A549 (cell line): ENCODE measurements around the gene GMDS.

ENCODE experiments used
- CTCF ChIP-seq: fragments of >200 bp; sonication (Bioruptor Twin); formaldehyde crosslinking; IDR thresholded peaks from 3 replicates; pipeline ENCODE4 v1.5.1; 2016
- ESRRA ChIP-seq: fragments of 150-350 bp; IDR thresholded peaks from 2 replicates; pipeline ENCODE4 v1.6.1; 2014; ENCODE audit warnings: mild to moderate bottlenecking, low read length, borderline replicate concordance
- HDAC2 ChIP-seq: fragments of 200-600 bp; sonication (generic); IDR thresholded peaks from 2 replicates; pipeline ENCODE4 v1.6.1; 2016
- PBX3 ChIP-seq: IDR thresholded peaks from 2 replicates; pipeline ENCODE4 v1.6.1; 2012
- RNF2 ChIP-seq: fragments of 200-600 bp; sonication (generic); IDR thresholded peaks from 2 replicates; pipeline ENCODE4 v1.6.1; 2016; ENCODE audit warnings: low read depth, mild to moderate bottlenecking, antibody characterized with exemption, moderate library complexity, borderline replicate concordance
- USF2 ChIP-seq: fragments of 450-650 bp; IDR thresholded peaks from 2 replicates; pipeline ENCODE4 v1.6.1; 2014; ENCODE audit warnings: antibody characterized with exemption

GRCh38 chr6:2173203-2173961 is 72.0 kb downstream of the GMDS start:
- no peak for TF ChIP-seq HDAC2
- no peak for TF ChIP-seq RNF2
- TF ChIP-seq CTCF: no peak
- no peak for TF ChIP-seq PBX3
- TF ChIP-seq ESRRA: no peak
- no peak for TF ChIP-seq USF2
